OCI-LY7 (cell line): ENCODE measurements around the gene GARIN5B. TPM values are rescaled to one million over a fixed set of nuclear protein-coding genes. Genes with fewer than 3 reads are reported as not detected.

Source experiments
- BruUV-seq: library from RNA; stranded (reverse); fragments of 400-500 nt; replicated peaks from 2 replicates; lab custom pipeline; 2021; lab: Mats Ljungman, UMichigan
- CTCF ChIA-PET: fragments of 300-600 bp; sonication (Branson Sonifier 250); formaldehyde crosslinking; loops from one replicate; lab custom pipeline; 2022; ENCODE audit warnings: antibody characterized with exemption; ENCODE audit not compliant: unreplicated experiment; lab: Charles Lee
- POLR2A ChIA-PET: fragments of 300-600 bp; sonication (Branson Sonifier 250); formaldehyde crosslinking; loops from one replicate; lab custom pipeline; 2022; ENCODE audit warnings: antibody characterized with exemption; lab: Charles Lee
- DNase-seq: peaks from one replicate; pipeline ENCODE4 v3.0.0-alpha.2; 2015; ENCODE audit warnings: low spot score
- H2AFZ ChIP-seq: fragments of 200-600 bp; sonication (generic), shearing (Covaris generic); 2 replicates; pipeline ENCODE4 v1.6.1; 2014; ENCODE audit warnings: mild to moderate bottlenecking, antibody characterized with exemption, low read length, moderate library complexity
- H3K27ac ChIP-seq: fragments of 200-600 bp; sonication (generic); 2 replicates; pipeline ENCODE4 v1.5.1; 2014; ENCODE audit warnings: mixed run types, low read depth, mild to moderate bottlenecking, moderate library complexity, low read length, inconsistent platforms; ENCODE audit not compliant: poor library complexity, severe bottlenecking
- H3K36me3 ChIP-seq: fragments of 200-600 bp; sonication (generic); 2 replicates; pipeline ENCODE4 v1.6.1; 2014; ENCODE audit warnings: mild to moderate bottlenecking, antibody characterized with exemption, low read length, moderate library complexity, mixed read lengths; ENCODE audit not compliant: insufficient read depth
- H3K4me1 ChIP-seq: fragments of 200-600 bp; sonication (generic); 2 replicates; pipeline ENCODE4 v1.5.1; 2014; ENCODE audit warnings: mild to moderate bottlenecking, low read length; ENCODE audit not compliant: insufficient read depth, poor library complexity, severe bottlenecking
- H3K4me2 ChIP-seq: fragments of 200-600 bp; sonication (generic); 2 replicates; pipeline ENCODE4 v1.6.1; 2014; ENCODE audit warnings: mild to moderate bottlenecking, low read length
- H3K4me3 ChIP-seq: fragments of 200-600 bp; sonication (generic); 2 replicates; pipeline ENCODE4 v1.5.1; 2014; ENCODE audit warnings: mild to moderate bottlenecking, low read depth, low read length; ENCODE audit not compliant: poor library complexity, severe bottlenecking
- H3K79me2 ChIP-seq: fragments of 200-600 bp; sonication (generic); 2 replicates; pipeline ENCODE4 v1.6.1; 2016; ENCODE audit warnings: low read depth, mild to moderate bottlenecking, low read length, moderate library complexity, mixed read lengths; ENCODE audit not compliant: insufficient read depth
- H3K9me2 ChIP-seq: fragments of 200-600 bp; sonication (generic); 2 replicates; pipeline ENCODE4 v1.6.1; 2016; ENCODE audit warnings: mild to moderate bottlenecking, low read length, mixed read lengths; ENCODE audit not compliant: insufficient read depth
- H3K9me3 ChIP-seq: fragments of 200-600 bp; sonication (generic); 2 replicates; pipeline ENCODE4 v1.6.1; 2014; ENCODE audit warnings: mild to moderate bottlenecking, mixed run types, low read length, mixed read lengths
- H4K20me1 ChIP-seq: fragments of 200-600 bp; sonication (generic); 2 replicates; pipeline ENCODE4 v1.6.1; 2014; ENCODE audit warnings: mild to moderate bottlenecking, antibody characterized with exemption, low read length, moderate library complexity, mixed read lengths; ENCODE audit not compliant: insufficient read depth
- EZH2phosphoT487 ChIP-seq: fragments of 200-600 bp; sonication (generic); IDR thresholded peaks from 2 replicates; pipeline ENCODE4 v1.6.1; 2018; ENCODE audit warnings: low read depth, borderline replicate concordance, mild to moderate bottlenecking, mixed run types, antibody characterized with exemption, low read length, moderate library complexity, mixed read lengths
- intact Hi-C: fragments of 100-400 bp; cut with micrococcal nuclease; formaldehyde crosslinking; loops from one replicate; pipeline ENCODE4 v1.10.0; 2022; ENCODE audit not compliant: unreplicated experiment
- total RNA-seq, 2 experiments: library from RNA; depleted of rRNA in 1 of 2; stranded (reverse); fragments of >200 nt in 1 of 2; shearing (Covaris generic) in 1 of 2; gene quantifications; 2 replicates each; pipeline ENCODE4 v1.2.3, GENCODE V29; 2014 to 2022
- TF ChIP-seq, protein P1 (sequence below): fragments of 200-600 bp; sonication (generic); conservative IDR thresholded peaks from 2 replicates; pipeline ENCODE4 v1.5.1; 2014; ENCODE audit warnings: mild to moderate bottlenecking, antibody characterized with exemption, low read length, moderate library complexity, mixed read lengths

The GARIN5B gene
- total RNA-seq, 2 experiments from 2014 or later, result not detected

DNA sequence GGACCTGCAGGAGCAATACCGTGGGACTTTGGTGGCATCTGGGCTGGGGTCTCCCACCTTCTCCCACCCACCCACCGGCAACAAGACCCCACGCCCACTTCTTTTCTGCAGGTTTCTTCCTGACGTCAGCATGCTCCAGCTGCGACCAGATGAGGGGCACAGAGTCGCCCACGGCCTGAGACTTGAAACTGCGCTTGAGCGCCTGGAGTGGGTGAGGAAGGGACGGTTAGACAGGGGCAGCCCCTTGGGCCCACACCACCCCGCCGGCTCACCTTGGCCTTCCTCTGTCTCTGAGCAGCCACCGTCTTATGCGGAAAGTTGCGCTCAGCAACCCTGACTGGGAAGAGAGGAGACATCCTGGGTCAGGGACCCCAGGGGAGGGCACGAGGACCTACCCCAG, 2.2 kb downstream of the GARIN5B start:
- no peak overlapping the region for H3K4me2 ChIP-seq
- ChIA-PET CTCF (interaction anchor here (0.9 kb wide), 1 partner anchor 21 kb away, joined by 5 read pairs; no protein-coding TSS in a partner anchor), POLR2A (no interaction called here)
- no peaks in the 10 kb centered on the region for H3K9me3 ChIP-seq
- no peaks in the 10 kb centered on the region for H3K9me2 ChIP-seq
- H3K36me3 ChIP-seq, result no peaks in the 10 kb centered on the region
- BruUV-seq, result no TSS peak
- H2AFZ ChIP-seq, result no peak overlapping the region
- intact Hi-C loops, result no loop called here
- H3K4me3 ChIP-seq, result no peak overlapping the region
- DNase-seq, result no peak
- no peaks in the 10 kb centered on the region for H4K20me1 ChIP-seq
- TF ChIP-seq, protein P1, sequence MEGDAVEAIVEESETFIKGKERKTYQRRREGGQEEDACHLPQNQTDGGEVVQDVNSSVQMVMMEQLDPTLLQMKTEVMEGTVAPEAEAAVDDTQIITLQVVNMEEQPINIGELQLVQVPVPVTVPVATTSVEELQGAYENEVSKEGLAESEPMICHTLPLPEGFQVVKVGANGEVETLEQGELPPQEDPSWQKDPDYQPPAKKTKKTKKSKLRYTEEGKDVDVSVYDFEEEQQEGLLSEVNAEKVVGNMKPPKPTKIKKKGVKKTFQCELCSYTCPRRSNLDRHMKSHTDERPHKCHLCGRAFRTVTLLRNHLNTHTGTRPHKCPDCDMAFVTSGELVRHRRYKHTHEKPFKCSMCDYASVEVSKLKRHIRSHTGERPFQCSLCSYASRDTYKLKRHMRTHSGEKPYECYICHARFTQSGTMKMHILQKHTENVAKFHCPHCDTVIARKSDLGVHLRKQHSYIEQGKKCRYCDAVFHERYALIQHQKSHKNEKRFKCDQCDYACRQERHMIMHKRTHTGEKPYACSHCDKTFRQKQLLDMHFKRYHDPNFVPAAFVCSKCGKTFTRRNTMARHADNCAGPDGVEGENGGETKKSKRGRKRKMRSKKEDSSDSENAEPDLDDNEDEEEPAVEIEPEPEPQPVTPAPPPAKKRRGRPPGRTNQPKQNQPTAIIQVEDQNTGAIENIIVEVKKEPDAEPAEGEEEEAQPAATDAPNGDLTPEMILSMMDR, result no peak
- H3K4me1 ChIP-seq, result no peaks in the 10 kb centered on the region
- no peak overlapping the region for H3K27ac ChIP-seq
- H3K79me2 ChIP-seq, result no peaks in the 10 kb centered on the region

DNA sequence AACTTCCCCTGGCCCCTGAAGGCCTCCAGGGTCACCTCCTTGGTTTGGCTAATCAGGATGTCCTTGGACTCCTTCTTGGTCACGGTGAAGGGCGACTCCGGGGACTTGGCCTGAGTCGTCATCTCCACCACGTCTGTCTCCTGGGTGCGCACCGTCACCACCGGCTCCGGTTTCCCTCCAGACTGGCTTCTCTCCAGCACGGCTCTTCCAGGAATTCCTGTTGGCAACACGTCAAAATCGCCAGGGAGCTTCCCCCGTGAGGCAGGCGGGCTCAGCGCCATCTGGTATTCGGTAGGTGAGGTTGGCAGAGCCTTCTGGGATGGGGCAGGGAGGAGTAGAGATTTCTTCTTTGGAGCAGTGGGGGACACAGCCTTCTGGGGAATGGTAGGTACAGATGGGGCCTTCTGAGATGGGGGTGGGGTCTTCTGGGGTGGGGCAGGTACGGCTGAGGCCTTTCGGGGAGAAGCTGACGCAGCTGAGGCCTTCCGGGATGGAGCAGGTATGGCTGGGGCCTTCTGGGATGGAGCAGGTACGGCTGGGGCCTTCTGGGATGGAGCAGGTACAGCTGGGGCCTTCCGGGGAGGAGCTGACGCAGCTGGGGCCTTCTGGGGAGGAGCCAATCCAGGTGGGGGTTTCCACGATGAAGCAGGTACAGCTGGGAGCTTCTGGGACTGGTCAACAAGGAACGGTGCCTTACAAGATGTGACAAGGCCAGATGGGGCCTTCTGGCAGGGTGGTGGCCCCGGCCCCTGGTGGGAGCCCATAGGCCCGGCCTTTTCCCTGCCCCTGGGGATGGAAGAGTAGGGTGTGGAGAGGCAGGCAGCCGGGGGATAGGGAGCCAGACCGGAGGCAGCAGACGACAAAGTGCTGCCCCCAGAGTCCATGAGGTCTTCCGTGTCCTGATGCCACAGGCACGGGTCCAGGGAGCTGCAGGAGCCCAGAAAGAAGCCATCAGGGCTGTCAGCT, 3.8 kb downstream of the GARIN5B start:
- no TSS peak for BruUV-seq
- no peaks in the 10 kb centered on the region for H3K79me2 ChIP-seq
- no peaks in the 10 kb centered on the region for H4K20me1 ChIP-seq
- no peak overlapping the region for H3K4me2 ChIP-seq
- H3K4me1 ChIP-seq, result peaks cover 5% of the 10 kb centered on the region
- no peak overlapping the region for H3K27ac ChIP-seq
- ChIA-PET POLR2A (no interaction called here), CTCF (no interaction called here)
- no peak overlapping the region for H2AFZ ChIP-seq
- H3K9me3 ChIP-seq, result no peaks in the 10 kb centered on the region
- intact Hi-C loops, result no loop called here
- no peaks in the 10 kb centered on the region for H3K36me3 ChIP-seq
- H3K9me2 ChIP-seq, result no peaks in the 10 kb centered on the region
- H3K4me3 ChIP-seq, result no peak overlapping the region
- no peak for DNase-seq
- TF ChIP-seq, protein P1, result no peak
- no peak for TF ChIP-seq EZH2phosphoT487

DNA sequence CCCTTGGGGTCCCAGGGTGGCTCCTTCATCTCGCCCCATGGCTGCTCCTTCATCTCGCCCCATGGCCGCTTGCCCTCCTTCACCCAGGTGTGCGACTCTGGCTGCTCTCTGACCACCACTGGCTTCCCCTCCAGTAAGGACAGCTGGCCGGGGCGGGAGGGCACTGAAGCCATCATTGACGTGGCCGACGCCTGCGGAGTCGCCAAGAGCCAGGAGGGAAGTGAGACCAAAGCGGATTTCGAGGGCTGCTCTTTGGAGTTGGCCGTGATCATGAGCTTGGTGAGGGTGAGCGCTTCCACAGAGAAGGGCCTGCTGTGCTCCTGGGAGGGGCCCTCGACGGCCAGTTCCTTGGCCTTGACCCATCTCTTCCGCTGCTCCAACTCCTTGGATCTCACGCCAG, 4.6 kb downstream of the GARIN5B start:
- no peaks in the 10 kb centered on the region for H3K79me2 ChIP-seq
- TF ChIP-seq, protein P1, result no peak
- TF ChIP-seq EZH2phosphoT487, result no peak
- no peaks in the 10 kb centered on the region for H3K9me2 ChIP-seq
- no TSS peak for BruUV-seq
- H3K27ac ChIP-seq, result no peak overlapping the region
- ChIA-PET POLR2A (no interaction called here), CTCF (no interaction called here)
- H4K20me1 ChIP-seq, result no peaks in the 10 kb centered on the region
- no peak overlapping the region for H2AFZ ChIP-seq
- intact Hi-C loops, result no loop called here
- no peak overlapping the region for H3K4me3 ChIP-seq
- H3K36me3 ChIP-seq, result no peaks in the 10 kb centered on the region
- no peak for DNase-seq
- no peaks in the 10 kb centered on the region for H3K9me3 ChIP-seq
- peaks cover 9% of the 10 kb centered on the region for H3K4me1 ChIP-seq
- no peak overlapping the region for H3K4me2 ChIP-seq
